GM12878 (cell line): Measurements from ENCODE around the gene UTP11. TPM values are rescaled to one million over a fixed set of nuclear protein-coding genes. Genes with fewer than 3 reads are reported as not detected.

Source experiments
- IKZF1 ChIP-seq: fragments of 450-650 bp; conservative IDR thresholded peaks from 2 replicates; pipeline ENCODE4 v1.6.1; 2017; ENCODE audit warnings: antibody characterized with exemption, mild to moderate bottlenecking
- KAT2A ChIP-seq: conservative IDR thresholded peaks from 2 replicates; pipeline ENCODE4 v1.6.1; 2011; ENCODE audit warnings: low read depth, low read length; ENCODE audit not compliant: control insufficient read depth
- SMC3 ChIP-seq: IDR thresholded peaks from 2 replicates; pipeline ENCODE4 v1.6.1; 2011; ENCODE audit warnings: low read length, improper control_type of control experiment, borderline replicate concordance
- STAT3 ChIP-seq: IDR thresholded peaks from 2 replicates; pipeline ENCODE4 v1.6.1; 2011; ENCODE audit warnings: low read depth, low read length, improper control_type of control experiment
- USF1 ChIP-seq: IDR thresholded peaks from 2 replicates; pipeline ENCODE4 v1.6.1; 2011; ENCODE audit warnings: borderline replicate concordance, low read depth, mild to moderate bottlenecking, moderate library complexity, mixed read lengths, low read length; ENCODE audit not compliant: insufficient read depth; ENCODE audit errors: extremely low read length
- ZBED1 ChIP-seq: IDR thresholded peaks from 2 replicates; pipeline ENCODE4 v1.6.1; 2016; ENCODE audit warnings: borderline replicate concordance
- polyA plus RNA-seq, 11 experiments: library from polyadenylated mRNA; depleted of rRNA in 4 of 11; unstranded in 6 of 11; stranded (reverse) in 5 of 11; fragments of >200 nt; fragmentation: Nextera tagmentation in 4 of 11; fragmentation: Illumina TruSeq in 1 of 11; extraction: Ambion mirVana in 4 of 11; extraction: Trizol in 1 of 11; gene quantifications; 1 replicate in 1 of 11; 2 replicates in 10 of 11; pipeline versions ENCODE4 v1.2.1 to v1.2.3, GENCODE V29; 2011 to 2016; ENCODE audit warnings: inconsistent platforms in 2 of 11, missing spikeins in 2 of 11, low read depth in 1 of 11
- total RNA-seq, 4 experiments: library from RNA; depleted of rRNA in 3 of 4; stranded (reverse); fragments of >200 nt in 3 of 4; fragmentation: Illumina TruSeq in 1 of 4; extraction: Trizol in 1 of 4; gene quantifications; 2 replicates each; pipeline versions ENCODE4 v1.2.1 to v1.2.3, GENCODE V29; 2013 to 2021
- TF ChIP-seq, protein P1 (sequence below): fragments of 450-650 bp; formaldehyde crosslinking; IDR thresholded peaks from 2 replicates; pipeline ENCODE4 v1.4.0; 2020; ENCODE audit warnings: mild to moderate bottlenecking, moderate library complexity
- TF ChIP-seq, protein P2 (sequence below): IDR thresholded peaks from 2 replicates; pipeline ENCODE4 v1.6.1; 2012; ENCODE audit warnings: low read depth, low read length, improper control_type of control experiment

The UTP11 gene
- total and polyA plus RNA-seq, 10 of the 15 experiments (the other 5 are each of a cell fraction or from before 2014, with no cell fraction given) = 34.5 to 146 (median 64.2) TPM

GRCh38 chr1:38041936-38042834, 29.7 kb downstream of the UTP11 start (continued):
- TF ChIP-seq, protein P1, sequence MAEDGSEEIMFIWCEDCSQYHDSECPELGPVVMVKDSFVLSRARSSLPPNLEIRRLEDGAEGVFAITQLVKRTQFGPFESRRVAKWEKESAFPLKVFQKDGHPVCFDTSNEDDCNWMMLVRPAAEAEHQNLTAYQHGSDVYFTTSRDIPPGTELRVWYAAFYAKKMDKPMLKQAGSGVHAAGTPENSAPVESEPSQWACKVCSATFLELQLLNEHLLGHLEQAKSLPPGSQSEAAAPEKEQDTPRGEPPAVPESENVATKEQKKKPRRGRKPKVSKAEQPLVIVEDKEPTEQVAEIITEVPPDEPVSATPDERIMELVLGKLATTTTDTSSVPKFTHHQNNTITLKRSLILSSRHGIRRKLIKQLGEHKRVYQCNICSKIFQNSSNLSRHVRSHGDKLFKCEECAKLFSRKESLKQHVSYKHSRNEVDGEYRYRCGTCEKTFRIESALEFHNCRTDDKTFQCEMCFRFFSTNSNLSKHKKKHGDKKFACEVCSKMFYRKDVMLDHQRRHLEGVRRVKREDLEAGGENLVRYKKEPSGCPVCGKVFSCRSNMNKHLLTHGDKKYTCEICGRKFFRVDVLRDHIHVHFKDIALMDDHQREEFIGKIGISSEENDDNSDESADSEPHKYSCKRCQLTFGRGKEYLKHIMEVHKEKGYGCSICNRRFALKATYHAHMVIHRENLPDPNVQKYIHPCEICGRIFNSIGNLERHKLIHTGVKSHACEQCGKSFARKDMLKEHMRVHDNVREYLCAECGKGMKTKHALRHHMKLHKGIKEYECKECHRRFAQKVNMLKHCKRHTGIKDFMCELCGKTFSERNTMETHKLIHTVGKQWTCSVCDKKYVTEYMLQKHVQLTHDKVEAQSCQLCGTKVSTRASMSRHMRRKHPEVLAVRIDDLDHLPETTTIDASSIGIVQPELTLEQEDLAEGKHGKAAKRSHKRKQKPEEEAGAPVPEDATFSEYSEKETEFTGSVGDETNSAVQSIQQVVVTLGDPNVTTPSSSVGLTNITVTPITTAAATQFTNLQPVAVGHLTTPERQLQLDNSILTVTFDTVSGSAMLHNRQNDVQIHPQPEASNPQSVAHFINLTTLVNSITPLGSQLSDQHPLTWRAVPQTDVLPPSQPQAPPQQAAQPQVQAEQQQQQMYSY (CRISPR knock-in tag) = no peak
- TF ChIP-seq STAT3 (no peak), IKZF1 (no peak), KAT2A (no peak), SMC3 (no peak), USF1 (no peak), ZBED1 (no peak)
- TF ChIP-seq, protein P2, sequence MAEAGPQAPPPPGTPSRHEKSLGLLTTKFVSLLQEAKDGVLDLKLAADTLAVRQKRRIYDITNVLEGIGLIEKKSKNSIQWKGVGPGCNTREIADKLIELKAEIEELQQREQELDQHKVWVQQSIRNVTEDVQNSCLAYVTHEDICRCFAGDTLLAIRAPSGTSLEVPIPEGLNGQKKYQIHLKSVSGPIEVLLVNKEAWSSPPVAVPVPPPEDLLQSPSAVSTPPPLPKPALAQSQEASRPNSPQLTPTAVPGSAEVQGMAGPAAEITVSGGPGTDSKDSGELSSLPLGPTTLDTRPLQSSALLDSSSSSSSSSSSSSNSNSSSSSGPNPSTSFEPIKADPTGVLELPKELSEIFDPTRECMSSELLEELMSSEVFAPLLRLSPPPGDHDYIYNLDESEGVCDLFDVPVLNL = no peak
